ENCODE results near the gene COL6A2. TPM values are rescaled to one million over a fixed set of nuclear protein-coding genes. Genes with fewer than 3 reads are reported as not detected.

COL6A2 gene
- total RNA-seq, 1 donor from 2014 or later, result 120 TPM

GRCh38 chr21:46091118-46091517, 6.8 kb upstream of the COL6A2 start:
- no peak for FAIRE-seq
- H3K36me3 Mint-ChIP-seq (ENCODE audit: low read depth, unreplicated experiment), result no peaks in the 10 kb centered on the region
- no peak overlapping the region for H3K4me3 Mint-ChIP-seq (ENCODE audit: unreplicated experiment)
- H3K9ac ChIP-seq (ENCODE audit: low read length), result no peak overlapping the region
- peaks cover 14% of the 10 kb centered on the region for H3K4me1 ChIP-seq (ENCODE audit: insufficient read depth, low read length)
- no peak overlapping the region for H2AFZ ChIP-seq (ENCODE audit: low read depth, low read length)
- H3K79me2 ChIP-seq (ENCODE audit: insufficient read depth, low read length), result no peaks in the 10 kb centered on the region
- no peak for TF ChIP-seq CTCF (IDR thresholded peaks at IDR 0.05; ENCODE audit: insufficient read depth, low read depth, low read length)
- H3K4me3 ChIP-seq (ENCODE audit: insufficient read depth, low read depth, low read length), result no peak overlapping the region
- H3K9me3 Mint-ChIP-seq (ENCODE audit: unreplicated experiment), result peaks cover 25% of the 10 kb centered on the region
- H3K9me3 ChIP-seq (ENCODE audit: insufficient read depth, low read depth, low read length), result peaks cover 3% of the 10 kb centered on the region
- H3K4me2 ChIP-seq (ENCODE audit: low read length), result no peak overlapping the region
- H3K4me1 Mint-ChIP-seq (ENCODE audit: low read depth, unreplicated experiment), result no peaks in the 10 kb centered on the region
- H3K27ac Mint-ChIP-seq (ENCODE audit: unreplicated experiment), result no peak overlapping the region
- peaks cover under 1% of the 10 kb centered on the region for H3K27me3 Mint-ChIP-seq (ENCODE audit: low read depth, unreplicated experiment)
- H3K36me3 ChIP-seq (ENCODE audit: insufficient read depth, low read length), result no peaks in the 10 kb centered on the region
- no peaks in the 10 kb centered on the region for H3K27me3 ChIP-seq (ENCODE audit: insufficient read depth, low read length)
- H4K20me1 ChIP-seq (ENCODE audit: insufficient read depth, low read length), result no peaks in the 10 kb centered on the region
- H3K27ac ChIP-seq (ENCODE audit: low read depth, low read length), result no peak overlapping the region
- DNase-seq (ENCODE audit: low read depth), result no peak

GRCh38 chr21:46091631-46092025, 6.3 kb upstream of the COL6A2 start:
- no peaks in the 10 kb centered on the region for H3K36me3 ChIP-seq (ENCODE audit: insufficient read depth, low read length)
- Mint-ChIP-seq H3K27me3 (ENCODE audit: low read depth, unreplicated experiment) (peaks cover 5% of the 10 kb centered on the region), H3K4me1 (ENCODE audit: low read depth, unreplicated experiment) (no peaks in the 10 kb centered on the region), H3K9me3 (ENCODE audit: unreplicated experiment) (peaks cover 25% of the 10 kb centered on the region), H3K36me3 (ENCODE audit: low read depth, unreplicated experiment) (no peaks in the 10 kb centered on the region), H3K4me3 (ENCODE audit: unreplicated experiment) (no peak overlapping the region), H3K27ac (ENCODE audit: unreplicated experiment) (no peak overlapping the region)
- H3K79me2 ChIP-seq (ENCODE audit: insufficient read depth, low read length), result peaks cover 3% of the 10 kb centered on the region
- DNase-seq (ENCODE audit: low read depth) (no peak), FAIRE-seq (no peak)
- peak overlapping the region; percentile 76 for H3K9ac ChIP-seq (ENCODE audit: low read length)
- peak overlapping the region; percentile 92 for H3K27ac ChIP-seq (ENCODE audit: low read depth, low read length)
- no peak overlapping the region for H2AFZ ChIP-seq (ENCODE audit: low read depth, low read length)
- TF ChIP-seq CTCF (IDR thresholded peaks at IDR 0.05; ENCODE audit: insufficient read depth, low read depth, low read length) (no peak), EZH2 (IDR thresholded peaks at IDR 0.05; ENCODE audit: insufficient read depth, low read length) (no peak)
- peak overlapping the region; percentile 71 for H3K4me2 ChIP-seq (ENCODE audit: low read length)
- H4K20me1 ChIP-seq (ENCODE audit: insufficient read depth, low read length), result no peaks in the 10 kb centered on the region
- H3K9me3 ChIP-seq (ENCODE audit: insufficient read depth, low read depth, low read length), result peaks cover 3% of the 10 kb centered on the region
- H3K4me1 ChIP-seq (ENCODE audit: insufficient read depth, low read length), result peaks cover 15% of the 10 kb centered on the region
- H3K27me3 ChIP-seq (ENCODE audit: insufficient read depth, low read length), result no peaks in the 10 kb centered on the region
- no peak overlapping the region for H3K4me3 ChIP-seq (ENCODE audit: insufficient read depth, low read depth, low read length)

- H3K4me3 Mint-ChIP-seq (ENCODE audit: unreplicated experiment), result no peak overlapping the region
- no peak for TF ChIP-seq CTCF (IDR thresholded peaks at IDR 0.05; ENCODE audit: insufficient read depth, low read depth, low read length)
- no peak for TF ChIP-seq EZH2 (IDR thresholded peaks at IDR 0.05; ENCODE audit: insufficient read depth, low read length)
- no peaks in the 10 kb centered on the region for H3K36me3 Mint-ChIP-seq (ENCODE audit: low read depth, unreplicated experiment)
- Histone ChIP-seq H2AFZ (ENCODE audit: low read depth, low read length) (no peak overlapping the region), H4K20me1 (ENCODE audit: insufficient read depth, low read length) (no peaks in the 10 kb centered on the region), H3K4me2 (ENCODE audit: low read length) (peak overlapping the region; percentile 71), H3K4me1 (ENCODE audit: insufficient read depth, low read length) (peaks cover 21% of the 10 kb centered on the region), H3K9ac (ENCODE audit: low read length) (peak overlapping the region; percentile 76), H3K27ac (ENCODE audit: low read depth, low read length) (peak overlapping the region; percentile 92), H3K27me3 (ENCODE audit: insufficient read depth, low read length) (no peaks in the 10 kb centered on the region), H3K79me2 (ENCODE audit: insufficient read depth, low read length) (peaks cover 9% of the 10 kb centered on the region), H3K9me3 (ENCODE audit: insufficient read depth, low read depth, low read length) (peaks cover 3% of the 10 kb centered on the region), H3K4me3 (ENCODE audit: insufficient read depth, low read depth, low read length) (no peak overlapping the region), H3K36me3 (ENCODE audit: insufficient read depth, low read length) (no peaks in the 10 kb centered on the region)
- DNase-seq (ENCODE audit: low read depth) (peak; percentile 99), FAIRE-seq (peak; percentile 92)
- H3K9me3 Mint-ChIP-seq (ENCODE audit: unreplicated experiment), result peaks cover 23% of the 10 kb centered on the region
- no peak overlapping the region for H3K27ac Mint-ChIP-seq (ENCODE audit: unreplicated experiment)
- H3K27me3 Mint-ChIP-seq (ENCODE audit: low read depth, unreplicated experiment), result peaks cover 5% of the 10 kb centered on the region
- H3K4me1 Mint-ChIP-seq (ENCODE audit: low read depth, unreplicated experiment), result no peaks in the 10 kb centered on the region
These were observed 5.7 kb upstream of the COL6A2 start for GRCh38 chr21:46092026-46092764.

Measured in astrocyte (in vitro differentiated cells and primary cell).